NB4 (cell line): ENCODE measurements around the gene CCSER1.

Source experiments
- MYC ChIP-seq: IDR thresholded peaks from 2 replicates; pipeline ENCODE4 v1.6.1; 2011; ENCODE audit warnings: low read depth, low read length
- POLR2A ChIP-seq: IDR thresholded peaks from 2 replicates; pipeline ENCODE4 v1.6.1; 2011; ENCODE audit warnings: mild to moderate bottlenecking; ENCODE audit not compliant: insufficient read length; ENCODE audit errors: extremely low read depth
- TF ChIP-seq, protein P1 (sequence below): IDR thresholded peaks from one replicate; pipeline ENCODE4 v1.5.1; 2012; ENCODE audit warnings: low read depth, low read length

DNA sequence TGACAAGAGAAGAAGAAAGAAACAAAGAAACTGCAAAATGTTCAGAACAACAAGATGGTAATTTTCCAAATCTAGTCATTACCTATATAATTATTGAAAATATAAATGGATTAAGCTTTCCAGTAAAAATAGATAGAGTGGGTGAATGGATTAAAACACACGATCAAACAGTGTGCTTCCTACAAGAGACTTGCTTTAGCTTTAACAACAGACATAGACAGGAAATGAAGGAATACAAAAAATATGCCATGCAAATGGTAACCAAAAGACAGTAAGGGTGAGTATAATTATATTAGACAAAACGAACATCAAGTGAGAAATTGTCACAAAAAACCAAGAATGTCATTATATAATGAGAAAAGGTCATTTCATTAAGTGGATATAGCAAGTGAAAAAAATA, 842.8 kb downstream of the CCSER1 start:
- TF ChIP-seq POLR2A: no peak
- TF ChIP-seq, protein P1, sequence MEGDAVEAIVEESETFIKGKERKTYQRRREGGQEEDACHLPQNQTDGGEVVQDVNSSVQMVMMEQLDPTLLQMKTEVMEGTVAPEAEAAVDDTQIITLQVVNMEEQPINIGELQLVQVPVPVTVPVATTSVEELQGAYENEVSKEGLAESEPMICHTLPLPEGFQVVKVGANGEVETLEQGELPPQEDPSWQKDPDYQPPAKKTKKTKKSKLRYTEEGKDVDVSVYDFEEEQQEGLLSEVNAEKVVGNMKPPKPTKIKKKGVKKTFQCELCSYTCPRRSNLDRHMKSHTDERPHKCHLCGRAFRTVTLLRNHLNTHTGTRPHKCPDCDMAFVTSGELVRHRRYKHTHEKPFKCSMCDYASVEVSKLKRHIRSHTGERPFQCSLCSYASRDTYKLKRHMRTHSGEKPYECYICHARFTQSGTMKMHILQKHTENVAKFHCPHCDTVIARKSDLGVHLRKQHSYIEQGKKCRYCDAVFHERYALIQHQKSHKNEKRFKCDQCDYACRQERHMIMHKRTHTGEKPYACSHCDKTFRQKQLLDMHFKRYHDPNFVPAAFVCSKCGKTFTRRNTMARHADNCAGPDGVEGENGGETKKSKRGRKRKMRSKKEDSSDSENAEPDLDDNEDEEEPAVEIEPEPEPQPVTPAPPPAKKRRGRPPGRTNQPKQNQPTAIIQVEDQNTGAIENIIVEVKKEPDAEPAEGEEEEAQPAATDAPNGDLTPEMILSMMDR: no peak
- no peak for TF ChIP-seq MYC
